ENCODE results near the gene SRP19. TPM values are rescaled to one million over a fixed set of nuclear protein-coding genes. Genes with fewer than 3 reads are reported as not detected.
"Not testable (repeated sequence)": the region's sequence is repeated elsewhere in the genome, so short reads cannot be mapped to it uniquely, and the experiment has no call there.

Gene SRP19
- polyA plus RNA-seq, 5 donors: 62.3 to 78.2 (median 75.0) TPM

GRCh38 chr5:112866739-112867138 is 5.7 kb downstream of the SRP19 start:
- DNase-seq: no peak

- DNase-seq: no peak
These were observed 6.3 kb downstream of the SRP19 start for GRCh38 chr5:112867411-112867810.

- no peak for DNase-seq
These were observed 8.9 kb downstream of the SRP19 start for GRCh38 chr5:112869948-112870347.

- no peak for DNase-seq
These were observed 9.9 kb downstream of the SRP19 start for GRCh38 chr5:112870966-112871365.

GRCh38 chr5:112876362-112876761 is 15.3 kb downstream of the SRP19 start:
- DNase-seq: no peak

GRCh38 chr5:112878101-112878500 is 17.0 kb downstream of the SRP19 start:
- no peak for DNase-seq

- DNase-seq: no peak
These were observed 17.7 kb downstream of the SRP19 start for GRCh38 chr5:112878760-112879159.

- DNase-seq: peak in 1 of 2 donors; percentile 10
These were observed 19.3 kb downstream of the SRP19 start for GRCh38 chr5:112880219-112880964.

GRCh38 chr5:112883192-112883591 is 22.1 kb downstream of the SRP19 start:
- DNase-seq: no peak

- DNase-seq: no peak
These were observed 23.9 kb downstream of the SRP19 start for GRCh38 chr5:112885001-112885400.

GRCh38 chr5:112886975-112887374 is 25.9 kb downstream of the SRP19 start:
- DNase-seq: no peak

- not testable (repeated sequence) for DNase-seq
These were observed 31.0 kb downstream of the SRP19 start for GRCh38 chr5:112892066-112892465.

GRCh38 chr5:112892776-112893175 is 31.7 kb downstream of the SRP19 start:
- no peak for DNase-seq

- DNase-seq: no peak
These were observed 34.6 kb downstream of the SRP19 start for GRCh38 chr5:112895682-112896081.

- no peak for DNase-seq
These were observed 41.5 kb downstream of the SRP19 start for GRCh38 chr5:112902561-112902960.

GRCh38 chr5:112904996-112905395 is 43.9 kb downstream of the SRP19 start:
- not testable (repeated sequence) for DNase-seq

- DNase-seq: no peak
These were observed 45.5 kb downstream of the SRP19 start for GRCh38 chr5:112906637-112907036.

- no peak for DNase-seq
These were observed 46.1 kb downstream of the SRP19 start for GRCh38 chr5:112907166-112907631.

- DNase-seq: no peak
These were observed 47.8 kb downstream of the SRP19 start for GRCh38 chr5:112908854-112909253.

GRCh38 chr5:112910529-112910928 is 49.4 kb downstream of the SRP19 start:
- no peak for DNase-seq

GRCh38 chr5:112914584-112914983 is 53.5 kb downstream of the SRP19 start:
- no peak for DNase-seq

- DNase-seq: no peak
These were observed 54.7 kb downstream of the SRP19 start for GRCh38 chr5:112915831-112916230.

- DNase-seq: no peak
These were observed 56.4 kb downstream of the SRP19 start for GRCh38 chr5:112917453-112917995.

GRCh38 chr5:112918136-112918535 is 57.0 kb downstream of the SRP19 start:
- no peak for DNase-seq

Measured in right lung (tissue), 5 donors.